ENCODE measurements around the gene LAMP5.

LAMP5 gene

DNA sequence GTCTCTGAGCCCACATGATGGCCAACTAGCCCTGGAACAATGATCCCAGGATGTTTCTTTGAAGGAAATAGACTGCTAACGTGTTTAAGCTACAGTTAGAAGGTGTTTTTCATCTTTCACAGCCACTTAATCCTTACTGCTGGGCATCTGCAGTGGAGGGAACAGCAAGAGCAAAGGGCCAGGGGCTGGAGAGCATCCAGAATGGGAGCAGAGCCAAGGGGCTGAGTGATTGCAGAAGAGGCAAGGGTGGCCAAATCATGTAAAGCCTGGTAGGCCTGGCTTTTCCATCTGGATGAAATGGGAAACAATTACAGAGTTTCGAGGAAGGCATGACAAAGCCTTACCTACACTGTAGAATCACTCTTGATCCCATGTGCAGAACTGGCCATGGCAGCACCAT lies 18.7 kb upstream of the LAMP5 start:
- ChIA-PET CTCF (no interaction called here), POLR2A (no interaction called here)
- no peak overlapping the region for H3K4me3 ChIP-seq (ENCODE audit: low read depth, low read length)
- TF ChIP-seq CTCF (IDR thresholded peaks at IDR 0.05; ENCODE audit: insufficient read depth, low read length, missing control alignments), result no peak
- no peak for DNase-seq (ENCODE audit: low read depth, low spot score)

GRCh38 chr20:9496155-9496554 lies 18.2 kb upstream of the LAMP5 start:
- ChIA-PET CTCF (interaction anchor here (1.4 kb wide), 1 partner anchor 88 kb away, joined by 4 read pairs; no protein-coding TSS in a partner anchor), POLR2A (no interaction called here)
- no peak for DNase-seq (ENCODE audit: low read depth, low spot score)
- H3K4me3 ChIP-seq (ENCODE audit: low read depth, low read length), result no peak overlapping the region
- TF ChIP-seq CTCF (IDR thresholded peaks at IDR 0.05; ENCODE audit: insufficient read depth, low read length, missing control alignments), result no peak

- no peak for TF ChIP-seq CTCF (IDR thresholded peaks at IDR 0.05; ENCODE audit: insufficient read depth, low read length, missing control alignments)
- POLR2A ChIA-PET, result no interaction called here
- no peak for DNase-seq (ENCODE audit: low read depth, low spot score)
- CTCF ChIA-PET, result no interaction called here
- no peak overlapping the region for H3K4me3 ChIP-seq (ENCODE audit: low read depth, low read length)
Observed at GRCh38 chr20:9498322-9498721, 16.1 kb upstream of the LAMP5 start.

GRCh38 chr20:9499126-9499899 lies 15.1 kb upstream of the LAMP5 start:
- no peak for TF ChIP-seq CTCF (IDR thresholded peaks at IDR 0.05; ENCODE audit: insufficient read depth, low read length, missing control alignments)
- H3K4me3 ChIP-seq (ENCODE audit: low read depth, low read length), result no peak overlapping the region
- POLR2A ChIA-PET, result no interaction called here
- DNase-seq (ENCODE audit: low read depth, low spot score), result no peak
- CTCF ChIA-PET, result no interaction called here

DNA sequence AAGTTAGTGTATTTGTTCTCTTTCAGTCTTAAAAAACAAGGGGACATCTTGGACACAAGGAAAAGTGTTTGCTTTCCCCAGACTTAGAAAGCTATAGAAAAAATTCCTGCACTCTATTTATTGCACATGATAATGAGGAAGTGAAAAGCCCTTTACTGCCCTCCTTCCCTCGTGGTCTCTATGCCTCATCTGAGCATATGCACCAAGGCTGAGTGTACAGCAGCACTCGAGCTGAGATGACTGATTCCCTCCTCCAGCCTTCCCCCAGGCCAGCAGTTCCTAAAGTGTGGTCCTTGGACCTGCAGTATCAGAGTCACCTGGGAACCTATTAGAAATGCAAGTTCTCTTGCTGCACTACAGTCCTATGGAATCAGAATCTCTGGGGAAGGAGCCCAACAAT lies 14.3 kb upstream of the LAMP5 start:
- TF ChIP-seq CTCF (IDR thresholded peaks at IDR 0.05; ENCODE audit: insufficient read depth, low read length, missing control alignments), result no peak
- CTCF ChIA-PET, result no interaction called here
- no peak overlapping the region for H3K4me3 ChIP-seq (ENCODE audit: low read depth, low read length)
- DNase-seq (ENCODE audit: low read depth, low spot score), result no peak
- POLR2A ChIA-PET, result no interaction called here

- ChIA-PET CTCF (interaction anchor here (2.3 kb wide), 1 partner anchor 8 kb away, joined by 4 read pairs; no protein-coding TSS in a partner anchor), POLR2A (no interaction called here)
- DNase-seq (ENCODE audit: low read depth, low spot score), result no peak
- no peak overlapping the region for H3K4me3 ChIP-seq (ENCODE audit: low read depth, low read length)
- TF ChIP-seq CTCF (IDR thresholded peaks at IDR 0.05; ENCODE audit: insufficient read depth, low read length, missing control alignments), result no peak
Observed at GRCh38 chr20:9501473-9501872, 12.9 kb upstream of the LAMP5 start.

Data from AG04449 (cell line).